Endometrial microvascular endothelial cells (primary cell): ENCODE results near the gene GALNT16. TPM values are rescaled to one million over a fixed set of nuclear protein-coding genes. Genes with fewer than 3 reads are reported as not detected.
"Not testable (repeated sequence)": the region's sequence is repeated elsewhere in the genome, so short reads cannot be mapped to it uniquely, and the experiment has no call there.

Experiments
- in situ Hi-C: cut with HindIII; loops from 2 replicates; pipeline ENCODE4 v1.10.0; 2017; ENCODE audit warnings: low sequenced_read_pairs, low pct_unique_long_range_greater_than_20kb; ENCODE audit errors: inconsistent ontology term
- total RNA-seq: library from RNA; depleted of rRNA; stranded (reverse); fragments of >200 nt; gene quantifications from one replicate; pipeline ENCODE4 v1.2.3, GENCODE V29; 2015; ENCODE audit errors: inconsistent ontology term

GALNT16 gene
- total RNA-seq, 1 donor from 2014 or later, result 0.09 TPM

DNA sequence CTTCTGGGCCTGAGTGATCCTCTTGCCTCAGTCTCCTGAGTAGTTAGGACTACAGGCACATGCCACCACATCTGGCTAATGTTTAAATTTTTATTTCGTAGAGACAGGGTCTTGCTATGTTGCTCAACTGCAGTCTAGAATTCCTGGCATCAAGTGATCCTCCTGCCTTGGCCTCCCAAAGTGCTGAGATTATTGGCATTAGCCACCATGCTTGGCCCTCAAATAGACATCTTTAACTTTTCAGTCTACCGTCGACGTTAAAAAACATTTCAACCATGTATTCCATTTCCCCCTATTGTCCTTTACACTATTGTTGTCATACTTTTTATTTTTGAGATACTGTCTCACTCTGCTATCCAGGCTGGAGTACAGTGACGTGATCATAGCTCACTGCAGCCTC lies 115.8 kb downstream of the GALNT16 start:
- in situ Hi-C loops, result no loop called here

DNA sequence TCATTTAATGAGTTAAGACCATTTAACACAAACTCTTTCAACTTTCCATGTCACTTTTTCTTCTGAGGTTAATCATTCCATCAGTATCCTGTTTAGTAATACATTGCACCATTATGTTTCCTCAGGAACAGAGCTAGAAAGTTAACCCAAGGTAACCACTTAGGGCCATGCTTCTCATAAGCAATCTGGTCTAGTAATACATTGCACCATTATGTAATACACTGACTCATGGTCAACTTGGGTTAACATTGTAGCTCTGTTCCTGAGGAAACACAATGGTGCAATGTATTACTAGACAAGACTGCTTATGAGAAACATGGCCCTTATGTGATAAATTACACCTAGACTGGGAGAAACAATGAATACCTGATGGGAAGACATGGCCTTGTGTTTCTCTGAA lies 116.5 kb downstream of the GALNT16 start:
- in situ Hi-C loops, result no loop called here

DNA sequence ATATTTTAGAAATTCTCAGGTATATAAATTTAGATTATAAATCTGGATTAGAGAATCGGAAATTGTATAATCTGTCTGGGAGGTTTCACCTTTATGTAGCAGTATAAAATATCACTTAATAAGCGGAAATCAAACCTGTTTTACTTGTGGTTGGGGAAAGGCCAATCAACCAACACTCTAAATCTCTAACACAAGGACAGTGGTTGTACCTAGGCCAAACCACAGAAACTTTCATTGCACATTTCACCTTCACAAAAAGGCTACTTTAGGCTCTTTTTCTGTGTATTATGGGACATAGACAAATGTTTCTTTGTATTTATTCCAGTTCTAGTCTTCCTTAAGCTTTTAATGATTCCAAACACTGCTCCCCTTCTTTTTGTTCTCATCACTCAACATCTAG lies 118.3 kb downstream of the GALNT16 start:
- in situ Hi-C loops, result no loop called here

DNA sequence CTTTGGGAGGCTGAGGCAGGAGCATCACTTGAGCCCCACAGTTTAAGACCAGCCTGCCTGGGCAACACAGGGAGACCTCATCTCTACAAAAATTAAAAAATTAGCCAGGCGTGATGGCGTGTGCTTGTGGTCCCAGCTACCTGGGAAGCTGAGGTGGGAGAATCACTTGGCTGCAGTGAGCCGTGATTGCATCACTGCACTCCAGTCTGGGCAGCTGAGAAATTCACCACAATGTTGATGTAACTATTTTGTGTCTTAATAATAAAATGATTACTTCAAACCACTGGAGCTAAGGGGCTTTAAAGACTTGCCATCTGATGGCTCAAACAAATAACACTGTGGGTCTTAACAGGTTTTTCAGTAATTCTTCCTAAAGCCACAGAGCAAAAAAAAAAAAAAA lies 127.4 kb downstream of the GALNT16 start:
- in situ Hi-C loops, result no loop called here

DNA sequence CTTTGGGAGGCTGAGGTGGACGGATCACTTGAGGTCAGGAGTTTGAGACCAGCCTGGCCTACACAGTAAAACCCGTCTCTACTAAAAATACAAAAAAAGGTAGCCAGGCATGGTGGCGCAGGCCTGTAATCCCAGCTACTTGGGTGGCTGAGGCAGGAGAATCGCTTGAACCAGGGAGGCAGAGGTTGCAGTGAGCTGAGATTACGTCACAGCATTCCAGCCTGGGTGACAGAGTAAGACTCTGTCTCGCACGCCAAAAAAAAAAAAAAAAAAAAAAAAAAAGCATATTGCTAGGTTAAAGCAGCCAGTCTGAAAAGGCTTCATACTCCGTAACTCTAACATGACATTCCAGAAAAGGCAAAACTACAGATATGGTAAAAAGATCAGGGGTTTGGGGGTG lies 131.4 kb downstream of the GALNT16 start:
- in situ Hi-C loops, result not testable (repeated sequence)

DNA sequence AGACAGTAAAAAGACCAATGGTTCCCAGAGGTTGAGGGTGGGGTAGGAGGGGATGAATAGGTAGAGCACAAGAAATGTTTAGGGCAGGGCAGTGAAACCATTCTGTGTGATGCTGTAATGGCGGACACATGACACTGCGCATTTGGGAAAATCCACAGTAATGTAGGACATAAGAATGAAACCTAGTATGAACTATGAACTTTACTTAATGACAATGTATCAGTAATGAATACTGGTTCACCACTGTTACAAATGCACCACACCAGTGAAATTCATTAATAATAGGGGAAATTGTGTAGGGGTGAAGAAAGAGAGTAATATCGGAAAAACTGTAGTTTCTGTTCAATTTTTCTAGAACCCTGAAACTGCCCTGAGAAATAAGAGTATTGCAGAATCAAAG lies 132.5 kb downstream of the GALNT16 start:
- in situ Hi-C loops, result no loop called here

- in situ Hi-C loops, result no loop called here
Observed at GRCh38 chr14:69395929-69396328, 136.0 kb downstream of the GALNT16 start.

DNA sequence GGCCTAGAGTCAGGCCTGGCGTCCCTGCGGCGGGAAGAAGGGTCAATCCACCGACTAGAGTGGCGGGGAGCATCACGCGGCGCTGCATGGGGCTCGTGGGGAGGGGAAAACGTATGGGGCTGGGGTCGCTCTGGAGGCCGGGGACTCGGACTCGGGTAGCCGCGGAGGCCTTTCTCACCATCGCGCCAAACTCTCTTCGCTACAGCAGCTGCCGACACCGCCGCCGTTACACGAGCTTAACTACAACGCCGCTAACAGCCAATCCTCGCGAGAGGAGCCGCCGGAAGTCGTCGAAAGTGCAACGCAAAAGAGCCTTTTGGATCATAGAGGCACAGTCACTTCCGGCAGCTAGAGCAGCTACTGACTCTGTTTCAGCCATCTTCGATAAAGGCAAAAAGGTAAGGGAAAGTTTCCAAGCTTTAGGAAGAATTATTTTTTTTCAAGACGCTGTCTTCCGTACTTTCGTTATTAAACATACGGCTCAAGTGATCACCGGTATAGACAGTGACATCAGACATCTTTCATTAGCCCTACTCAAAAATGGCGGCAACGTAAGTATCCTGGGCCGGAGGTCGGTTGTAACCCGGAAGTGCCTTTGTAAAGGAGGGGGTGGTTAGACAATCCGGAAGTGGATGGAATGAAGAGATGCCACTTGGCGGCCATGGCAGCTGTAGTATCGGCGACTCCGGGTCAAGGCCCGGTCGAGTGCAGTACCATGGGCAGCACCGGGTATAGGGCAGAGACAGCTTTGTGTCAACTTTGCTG lies 138.3 kb downstream of the GALNT16 start, which contains the start of the genes ERH and SLC39A9:
Gene ERH (minus strand): TSS at position 247 of the 765 bp plus-strand sequence. CDS start 66 bp downstream, at position 181.
Gene SLC39A9 (plus strand): TSS at position 640 of the 765 bp plus-strand sequence. CDS start 678 bp downstream, outside the sequence.
- in situ Hi-C loops, result no loop called here

DNA sequence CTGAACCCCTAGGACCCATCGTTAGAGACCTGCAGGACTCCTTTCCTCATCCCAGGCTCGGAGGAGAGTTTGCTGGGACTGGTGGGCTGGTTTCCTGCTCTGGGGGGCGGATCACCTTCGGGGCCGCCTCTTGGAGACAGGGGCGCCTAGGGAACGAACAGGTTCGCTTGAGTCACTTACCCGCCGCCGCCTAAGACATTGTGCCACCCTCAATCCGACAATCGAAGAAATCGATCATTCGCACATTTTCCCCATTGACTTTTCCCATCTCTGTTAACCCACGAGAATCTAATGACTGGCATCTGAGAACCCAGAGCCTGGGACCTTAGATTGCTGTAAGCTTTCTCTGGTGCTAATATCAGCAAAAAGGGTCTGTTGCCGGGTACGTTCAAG lies 138.9 kb downstream of the GALNT16 start:
- in situ Hi-C loops, result no loop called here

- in situ Hi-C loops, result no loop called here
Observed at GRCh38 chr14:69399750-69400149, 139.8 kb downstream of the GALNT16 start.

- in situ Hi-C loops, result no loop called here
Observed at GRCh38 chr14:69400154-69400553, 140.2 kb downstream of the GALNT16 start.

DNA sequence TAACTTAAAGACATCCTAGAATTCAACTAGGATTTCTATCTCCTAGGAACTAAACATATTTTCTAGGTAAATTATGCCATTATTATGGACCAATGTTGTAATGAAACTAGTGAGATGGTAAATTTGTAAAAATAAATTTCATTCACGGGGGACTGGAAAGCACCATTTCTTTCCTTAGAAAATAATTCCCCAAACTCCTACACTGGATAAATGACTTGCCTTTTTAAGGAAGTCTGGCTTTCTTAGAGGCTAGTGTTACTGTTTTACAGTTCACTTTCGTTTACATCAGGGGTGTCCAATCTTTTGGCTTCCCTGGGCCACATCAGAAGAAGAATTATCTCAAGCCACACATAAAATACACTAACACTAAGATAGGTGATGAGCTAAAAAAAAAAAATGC lies 141.9 kb downstream of the GALNT16 start:
- in situ Hi-C loops, result no loop called here

- in situ Hi-C loops, result no loop called here
Observed at GRCh38 chr14:69404478-69404877, 144.5 kb downstream of the GALNT16 start.

DNA sequence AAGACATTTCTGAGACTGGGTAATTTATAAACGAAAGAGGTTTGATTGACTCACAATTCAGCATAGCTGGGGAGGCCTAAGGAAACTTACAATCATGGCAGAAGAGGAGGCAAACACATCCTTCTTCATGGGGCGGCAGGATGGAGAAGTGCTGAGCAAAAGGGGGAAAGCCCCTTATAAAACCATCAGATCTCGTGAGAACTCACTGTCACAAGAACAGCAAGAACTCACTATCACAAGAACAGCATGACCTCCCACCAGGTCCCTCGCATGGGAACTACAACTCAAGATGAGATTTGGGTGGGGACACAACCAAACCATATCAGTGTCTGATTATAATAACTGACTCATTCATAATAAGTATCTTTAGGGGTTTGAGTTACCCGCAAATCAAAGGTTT lies 144.9 kb downstream of the GALNT16 start:
- in situ Hi-C loops, result no loop called here

DNA sequence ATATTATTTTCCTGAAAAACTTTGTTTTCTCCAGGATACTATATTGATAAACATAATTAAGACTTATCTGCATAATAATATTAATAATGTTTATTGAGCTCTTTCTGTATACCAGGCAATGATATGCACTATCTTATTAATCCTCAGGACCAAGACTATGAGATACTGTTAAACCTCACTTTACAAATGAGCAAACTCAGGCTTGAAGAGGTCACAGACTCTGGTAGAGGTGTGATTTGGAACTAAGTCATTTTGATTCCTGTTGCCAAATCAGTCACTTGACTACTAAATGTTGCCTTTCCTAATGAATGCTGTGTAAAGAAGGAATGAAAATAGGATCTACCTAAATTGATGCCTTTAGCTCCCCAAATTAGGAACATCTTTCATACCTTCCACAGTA lies 145.8 kb downstream of the GALNT16 start:
- in situ Hi-C loops, result no loop called here

Other genes with a start within 250 kb of the GALNT16 start
- 16.6 TPM for gene DCAF5, start 107.0 kb upstream of the GALNT16 start, total RNA-seq
- gene EXD2, start 68.7 kb upstream of the GALNT16 start, total RNA-seq, result 30.5 TPM
- gene ERH, start 138.1 kb downstream of the GALNT16 start, total RNA-seq, result 219 TPM
- 72.1 TPM for gene SLC39A9, start 138.5 kb downstream of the GALNT16 start, total RNA-seq
- gene PLEKHD1, start 224.6 kb downstream of the GALNT16 start, total RNA-seq, result not detected